CD4-positive, alpha-beta T cell (primary cell): ENCODE results near the gene NDRG2. TPM values are rescaled to one million over a fixed set of nuclear protein-coding genes. Genes with fewer than 3 reads are reported as not detected.
A peak's percentile ranks its signal among the peaks of the same experiment; 100 is the strongest.

Experiments
- ATAC-seq: fragments of 200-7000 bp; cut with Tn5 transposase; one replicate; pipeline ENCODE4 v1.10.0; 2022; ENCODE audit warnings: mild to moderate bottlenecking; ENCODE audit not compliant: poor library complexity
- CTCF ChIA-PET: fragments of 350-600 bp; sonication (Branson Sonifier 250); formaldehyde crosslinking; loops from one replicate; lab custom pipeline; 2021; ENCODE audit warnings: antibody characterized with exemption, inconsistent platforms; lab: Charles Lee
- POLR2A ChIA-PET: fragments of 350-600 bp; sonication (Branson Sonifier 250); formaldehyde crosslinking; loops from one replicate; lab custom pipeline; 2021; ENCODE audit warnings: antibody characterized with exemption, inconsistent platforms; lab: Charles Lee
- DNase-seq, 14 experiments: peaks; one replicate each; pipeline ENCODE4 v3.0.0-alpha.2; 2013 to 2020; ENCODE audit warnings: mixed read lengths in 2 of 14
- H3K27ac ChIP-seq, 2 donors: one replicate each; pipeline versions ENCODE4 v1.5.1 to v1.7.0; 2013; ENCODE audit warnings: low read length in 2 of 2, low read depth in 1 of 2, mild to moderate bottlenecking in 1 of 2
- H3K27me3 ChIP-seq, 2 experiments: 1 replicate in 1 of 2; 2 replicates in 1 of 2; pipeline versions ENCODE4 v1.6.1 to v1.7.0; 2013; ENCODE audit warnings: low read length in 2 of 2, control low read depth in 1 of 2, mild to moderate bottlenecking in 1 of 2, moderate library complexity in 1 of 2; ENCODE audit not compliant: insufficient read depth in 2 of 2, control insufficient read depth in 1 of 2
- H3K36me3 ChIP-seq: one replicate; pipeline ENCODE4 v1.6.1; 2013; ENCODE audit warnings: low read length, control low read depth; ENCODE audit not compliant: insufficient read depth
- H3K4me1 ChIP-seq: one replicate; pipeline ENCODE4 v1.6.1; 2013; ENCODE audit warnings: low read length, control low read depth; ENCODE audit not compliant: insufficient read depth
- H3K4me3 ChIP-seq: one replicate; pipeline ENCODE4 v1.5.1; 2013; ENCODE audit warnings: mild to moderate bottlenecking, low read length, moderate library complexity
- H3K9me3 ChIP-seq, 2 experiments: 1 replicate in 1 of 2; 2 replicates in 1 of 2; pipeline versions ENCODE4 v1.6.1 to v1.7.0; 2013; ENCODE audit warnings: low read length in 2 of 2, mild to moderate bottlenecking in 2 of 2, control low read depth in 1 of 2, moderate library complexity in 1 of 2; ENCODE audit not compliant: control insufficient read depth in 1 of 2, insufficient read depth in 1 of 2
- H3K27ac Mint-ChIP-seq: one replicate; pipeline ENCODE4 v1.8.0; 2020; ENCODE audit warnings: mixed read lengths
- H3K27me3 Mint-ChIP-seq: one replicate; pipeline ENCODE4 v1.8.0; 2021; ENCODE audit warnings: mixed read lengths
- H3K36me3 Mint-ChIP-seq: one replicate; pipeline ENCODE4 v1.8.0; 2021; ENCODE audit warnings: low read depth, mixed read lengths
- H3K4me1 Mint-ChIP-seq: one replicate; pipeline ENCODE4 v1.8.0; 2021; ENCODE audit warnings: low read depth, mixed read lengths
- H3K4me3 Mint-ChIP-seq: one replicate; pipeline ENCODE4 v1.8.0; 2020; ENCODE audit warnings: mild to moderate bottlenecking, mixed read lengths
- H3K9me3 Mint-ChIP-seq: one replicate; pipeline ENCODE4 v1.8.0; 2020; ENCODE audit warnings: mixed read lengths
- CTCF ChIP-seq: fragments of 200-600 bp; IDR thresholded peaks from one replicate; pipeline ENCODE4 v1.8.0; 2022; ENCODE audit warnings: antibody characterized with exemption, mild to moderate bottlenecking
- intact Hi-C, 2 experiments: fragments of 100-400 bp; cut with DNase I in 1 of 2; cut with micrococcal nuclease in 1 of 2; formaldehyde crosslinking; loops; one replicate each; pipeline versions ENCODE4 v1.15.1 to v1.9.0; 2023 to 2025; cut with DNase I, micrococcal nuclease
- total RNA-seq, 174 experiments: library from RNA in 2 of 174; stranded (reverse) in 2 of 174; gene quantifications; one replicate each; pipeline ENCODE4 v1.2.3 and lab custom pipeline; 2021 to 2026

Gene NDRG2
- total RNA-seq, 2 experiments from 2014 or later = 26.7 to 28.6 TPM

DNA sequence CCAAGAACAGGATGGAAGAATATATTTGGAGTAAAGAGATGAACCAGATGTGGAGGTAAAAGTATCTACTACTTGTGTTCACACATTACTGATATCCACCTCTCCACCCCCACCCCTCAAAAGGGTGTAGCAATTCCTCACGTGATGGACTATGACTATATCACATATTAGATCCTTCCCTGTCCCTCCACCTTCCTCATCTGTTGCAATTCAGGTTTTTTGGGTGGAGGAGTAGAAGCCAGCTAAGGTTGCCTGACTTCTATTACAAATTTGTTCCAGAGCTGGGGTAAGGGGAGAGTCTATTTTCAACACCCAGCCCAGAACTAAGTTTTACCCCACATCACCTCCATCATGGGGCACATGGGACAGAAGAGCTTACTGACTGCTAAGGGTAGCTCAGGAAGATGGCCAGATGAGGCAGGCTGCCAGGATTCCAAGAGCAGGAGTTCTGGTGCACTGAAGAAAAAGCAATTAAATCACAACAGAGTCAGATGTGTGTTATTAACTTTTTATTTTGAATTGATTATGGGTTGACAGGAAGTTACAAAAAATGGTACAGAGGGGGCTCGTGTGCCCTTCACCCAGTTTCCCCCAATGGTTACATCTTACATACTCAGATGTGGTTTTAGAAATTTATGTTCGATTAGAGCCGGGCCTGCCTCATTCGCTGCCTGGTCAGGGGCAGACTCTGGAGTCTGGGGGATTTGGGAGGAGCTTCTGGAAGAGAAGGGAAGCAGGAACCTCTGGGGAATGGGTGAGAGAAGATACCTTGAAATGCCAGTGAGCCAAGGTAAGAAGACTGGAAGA lies 7.7 kb upstream of the NDRG2 start:
- no peaks in the 10 kb centered on the region for H3K9me3 Mint-ChIP-seq
- CTCF ChIA-PET = interaction anchor here (1.5 kb wide), 1 partner anchor 60 kb away, joined by 3 read pairs; no protein-coding TSS in a partner anchor
- Histone ChIP-seq H3K27me3 (peaks cover 0 to 3% of the 10 kb centered on the region in 2 experiments), H3K4me3 (no peak overlapping the region), H3K4me1 (no peaks in the 10 kb centered on the region), H3K36me3 (no peaks in the 10 kb centered on the region), H3K9me3 (no peaks in the 10 kb centered on the region), H3K27ac (no peak overlapping the region)
- H3K27me3 Mint-ChIP-seq = no peaks in the 10 kb centered on the region
- no peaks in the 10 kb centered on the region for H3K36me3 Mint-ChIP-seq
- H3K27ac Mint-ChIP-seq = no peak overlapping the region
- H3K4me1 Mint-ChIP-seq = no peaks in the 10 kb centered on the region
- DNase-seq (peak in 1 of 14 experiments; percentile 23), ATAC-seq (no peak)
- no peak for TF ChIP-seq CTCF
- no peak overlapping the region for H3K4me3 Mint-ChIP-seq
- POLR2A ChIA-PET = no interaction called here
- intact Hi-C loops = no loop called here

DNA sequence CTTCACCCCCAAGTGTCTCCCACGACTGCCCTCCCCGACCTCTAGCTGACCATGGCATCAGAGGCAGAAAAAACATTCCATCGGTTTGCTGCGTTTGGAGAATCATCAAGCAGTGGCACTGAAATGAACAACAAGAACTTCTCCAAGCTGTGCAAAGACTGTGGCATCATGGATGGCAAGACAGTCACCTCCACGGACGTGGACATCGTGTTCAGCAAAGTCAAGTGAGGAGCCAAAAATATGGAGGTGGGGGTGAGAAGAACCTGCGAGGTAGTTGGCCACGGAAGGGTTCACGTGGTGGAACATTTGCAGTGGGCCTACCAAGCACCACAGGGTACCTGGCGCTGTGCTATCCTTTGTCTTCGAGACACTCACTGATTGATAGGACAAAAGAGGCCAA lies 5.7 kb upstream of the NDRG2 start:
- Histone ChIP-seq H3K27ac (no peak overlapping the region), H3K4me3 (no peak overlapping the region), H3K27me3 (peaks cover 0 to 3% of the 10 kb centered on the region in 2 experiments), H3K4me1 (peaks cover 4% of the 10 kb centered on the region), H3K36me3 (no peaks in the 10 kb centered on the region), H3K9me3 (no peaks in the 10 kb centered on the region)
- H3K9me3 Mint-ChIP-seq = no peaks in the 10 kb centered on the region
- ChIA-PET POLR2A (no interaction called here), CTCF (no interaction called here)
- no peak for ATAC-seq
- DNase-seq = no peak
- H3K4me3 Mint-ChIP-seq = no peak overlapping the region
- no peaks in the 10 kb centered on the region for H3K4me1 Mint-ChIP-seq
- no peaks in the 10 kb centered on the region for H3K36me3 Mint-ChIP-seq
- intact Hi-C loops = no loop called here
- no peaks in the 10 kb centered on the region for H3K27me3 Mint-ChIP-seq
- TF ChIP-seq CTCF = no peak
- H3K27ac Mint-ChIP-seq = no peak overlapping the region

DNA sequence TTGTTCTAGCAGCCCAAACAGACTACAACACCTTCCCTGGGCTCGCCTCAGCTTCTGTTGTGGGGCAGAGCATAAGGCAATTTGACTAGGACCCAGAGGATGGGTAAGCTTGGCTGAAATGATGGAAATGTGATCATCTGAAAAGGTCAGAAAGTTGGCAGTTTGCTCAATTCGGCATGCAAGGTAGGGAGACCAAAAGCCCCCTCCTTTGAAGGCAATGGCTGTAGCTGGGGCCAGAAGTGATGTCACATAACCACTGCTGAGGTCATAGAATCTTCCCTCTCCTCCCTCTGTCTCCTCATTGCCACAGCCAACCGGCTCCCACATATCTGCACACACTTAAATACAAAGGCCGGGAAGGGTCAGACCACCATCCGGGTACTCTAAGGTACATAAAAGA lies 5.1 kb upstream of the NDRG2 start, which contains the start of gene TPPP2:
Gene TPPP2, plus strand, starts transcription at position 301 of the 400 bp plus-strand sequence. CDS start 365 bp downstream, outside the sequence.
- CTCF ChIA-PET = no interaction called here
- H3K27ac ChIP-seq = no peak within 1 kb of the TSS
- peaks cover 0 to under 1% of the 10 kb centered on the region in 2 experiments for H3K27me3 ChIP-seq
- H3K9me3 ChIP-seq = no peaks in the 10 kb centered on the region
- POLR2A ChIA-PET = no interaction called here
- no peak within 1 kb of the TSS for H3K4me3 Mint-ChIP-seq
- H3K4me1 Mint-ChIP-seq = no peaks in the 10 kb centered on the region
- peaks cover 8% of the 10 kb centered on the region for H3K4me1 ChIP-seq
- intact Hi-C loops = no loop called here
- no peak for TF ChIP-seq CTCF
- no peaks in the 10 kb centered on the region for H3K36me3 ChIP-seq
- H3K36me3 Mint-ChIP-seq = no peaks in the 10 kb centered on the region
- H3K27me3 Mint-ChIP-seq = no peaks in the 10 kb centered on the region
- DNase-seq (no peak), ATAC-seq (no peak)
- H3K4me3 ChIP-seq = no peak within 1 kb of the TSS
- no peaks in the 10 kb centered on the region for H3K9me3 Mint-ChIP-seq
- H3K27ac Mint-ChIP-seq = no peak within 1 kb of the TSS
